ENCODE measurements around the gene TBC1D5. TPM values are rescaled to one million over a fixed set of nuclear protein-coding genes. Genes with fewer than 3 reads are reported as not detected.
A peak's percentile ranks its signal among the peaks of the same experiment; 100 is the strongest.

The TBC1D5 gene
- total RNA-seq, 2 experiments from 2014 or later = 53.9 to 56.9 TPM

DNA sequence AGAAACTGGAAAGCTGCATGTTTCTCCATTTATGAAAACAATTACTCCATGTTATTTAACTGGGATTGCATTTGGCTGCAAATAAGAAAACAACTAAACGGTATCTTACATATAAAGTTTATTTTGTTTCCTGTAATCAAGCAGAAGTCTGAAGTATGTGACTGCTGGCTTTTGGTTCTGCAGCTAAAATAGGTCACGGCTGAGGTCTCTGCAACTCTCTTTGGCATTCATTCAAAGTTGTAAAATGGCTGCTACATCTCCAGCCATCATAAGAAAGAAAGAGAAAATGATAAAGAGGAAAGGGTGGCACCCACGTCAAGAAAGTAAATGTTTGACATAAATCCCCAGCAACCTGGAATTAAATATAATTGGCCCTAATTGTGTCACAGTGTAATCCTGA lies 406.1 kb downstream of the TBC1D5 start:
- no peaks in the 10 kb centered on the region for H3K36me3 Mint-ChIP-seq (ENCODE audit: low read depth)
- no peaks in the 10 kb centered on the region for H3K9me3 Mint-ChIP-seq (ENCODE audit: low read depth)
- POLR2A ChIA-PET = no interaction called here
- no peak overlapping the region for H3K27ac Mint-ChIP-seq
- no peak overlapping the region for H3K4me3 Mint-ChIP-seq
- no peaks in the 10 kb centered on the region for H3K27me3 Mint-ChIP-seq
- CTCF ChIA-PET = interaction anchor here (1.5 kb wide), 1 partner anchor 24 kb away, joined by 4 read pairs; no protein-coding TSS in a partner anchor
- intact Hi-C loops (cut with DNase I, micrococcal nuclease) = no loop called here
- DNase-seq = no peak
- ATAC-seq = no peak
- H3K4me1 Mint-ChIP-seq = no peaks in the 10 kb centered on the region

DNA sequence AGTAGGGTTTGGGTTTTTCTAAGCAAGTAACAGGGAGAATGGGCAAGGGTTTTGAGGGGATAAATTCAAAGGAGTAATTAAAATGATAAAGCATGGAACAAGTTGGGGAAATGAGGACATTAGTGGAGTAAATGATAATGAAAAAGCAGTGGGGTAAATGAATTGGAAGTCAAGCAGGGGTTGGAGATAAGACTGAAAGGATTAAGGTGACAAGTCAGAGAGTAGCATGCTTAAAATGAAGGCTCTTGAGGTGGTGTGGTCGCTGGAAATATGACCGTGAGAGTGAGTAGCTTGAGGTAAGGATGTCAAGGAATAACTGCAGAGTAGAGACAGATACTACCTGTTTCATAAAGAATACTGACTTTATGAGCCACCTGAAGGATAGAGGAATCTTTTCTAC lies 408.5 kb downstream of the TBC1D5 start:
- Mint-ChIP-seq H3K27ac (no peak overlapping the region), H3K9me3 (ENCODE audit: low read depth) (no peaks in the 10 kb centered on the region), H3K36me3 (ENCODE audit: low read depth) (no peaks in the 10 kb centered on the region), H3K4me3 (no peak overlapping the region), H3K27me3 (no peaks in the 10 kb centered on the region), H3K4me1 (no peaks in the 10 kb centered on the region)
- ATAC-seq = no peak
- ChIA-PET CTCF (no interaction called here), POLR2A (no interaction called here)
- no peak for DNase-seq
- intact Hi-C loops (cut with DNase I, micrococcal nuclease) = no loop called here

DNA sequence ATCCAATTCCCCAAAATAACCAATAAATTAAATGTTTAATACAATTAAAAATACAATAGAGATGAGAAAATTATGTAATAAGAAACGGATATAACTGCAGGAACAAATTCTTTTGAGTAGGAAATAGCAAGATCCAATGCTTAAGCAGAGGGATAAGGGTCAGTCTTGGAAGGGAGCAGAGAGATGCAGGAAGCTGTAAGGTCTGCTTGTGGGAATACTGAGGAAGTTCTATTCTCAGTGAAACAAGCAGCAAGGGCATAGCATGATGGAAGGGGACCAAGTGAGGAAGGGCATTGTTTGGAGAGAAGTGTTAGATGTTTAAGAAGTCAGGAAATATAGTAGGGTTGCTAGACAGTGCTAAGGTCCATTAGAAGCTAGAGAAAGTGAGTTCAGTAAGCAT lies 409.0 kb downstream of the TBC1D5 start:
- H3K27ac Mint-ChIP-seq = no peak overlapping the region

DNA sequence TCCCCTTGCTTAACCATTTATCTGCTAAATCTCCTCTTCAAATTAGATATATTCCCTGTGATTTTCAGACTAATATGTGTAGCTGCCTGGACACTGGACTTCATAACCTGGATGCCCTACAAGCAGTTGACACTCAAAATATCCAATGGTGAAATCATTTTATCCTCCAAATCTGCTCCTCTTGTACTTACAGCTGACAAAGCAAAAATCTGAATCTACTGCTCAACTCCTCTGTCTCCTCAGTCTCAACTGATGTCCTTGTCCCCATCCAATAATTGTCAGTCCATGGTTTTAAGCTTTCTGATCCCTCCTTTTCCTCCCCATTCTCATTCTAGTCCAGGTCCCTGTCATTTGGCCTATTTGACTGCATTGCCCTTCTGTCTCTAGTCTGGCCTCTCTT lies 411.8 kb downstream of the TBC1D5 start:
- ChIA-PET POLR2A (no interaction called here), CTCF (no interaction called here)
- ATAC-seq = no peak
- no peak overlapping the region for H3K4me3 Mint-ChIP-seq
- DNase-seq = no peak
- H3K27ac Mint-ChIP-seq = no peak overlapping the region
- H3K9me3 Mint-ChIP-seq (ENCODE audit: low read depth) = no peaks in the 10 kb centered on the region
- H3K36me3 Mint-ChIP-seq (ENCODE audit: low read depth) = no peaks in the 10 kb centered on the region
- no peaks in the 10 kb centered on the region for H3K4me1 Mint-ChIP-seq
- intact Hi-C loops (cut with DNase I, micrococcal nuclease) = no loop called here
- no peaks in the 10 kb centered on the region for H3K27me3 Mint-ChIP-seq

More for the DNA sequence above, 409.0 kb downstream of the TBC1D5 start:
- Mint-ChIP-seq H3K4me3 (no peak overlapping the region), H3K4me1 (no peaks in the 10 kb centered on the region), H3K27me3 (no peaks in the 10 kb centered on the region), H3K9me3 (ENCODE audit: low read depth) (no peaks in the 10 kb centered on the region), H3K36me3 (ENCODE audit: low read depth) (no peaks in the 10 kb centered on the region)
- DNase-seq (no peak), ATAC-seq (no peak)
- POLR2A ChIA-PET = no interaction called here
- CTCF ChIA-PET = no interaction called here
- intact Hi-C loops (cut with DNase I, micrococcal nuclease) = no loop called here

DNA sequence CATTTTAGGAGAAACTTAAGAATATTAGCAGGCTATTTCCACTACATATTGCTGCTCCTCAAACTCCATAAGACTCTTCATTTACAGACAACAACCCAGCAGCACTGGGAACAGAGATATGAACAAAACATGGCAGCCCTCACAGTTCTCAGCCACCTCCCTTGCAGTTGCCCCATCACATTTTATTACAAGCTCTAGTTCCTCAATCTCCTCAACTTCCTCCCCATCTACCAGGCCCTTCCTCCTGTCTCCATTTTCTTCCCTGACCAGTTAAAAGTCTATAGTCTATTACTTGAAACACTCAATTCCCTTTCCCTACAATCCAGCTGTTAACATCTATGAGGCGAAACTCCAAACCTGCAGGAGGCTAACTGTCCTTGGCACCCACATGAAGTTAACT lies 412.5 kb downstream of the TBC1D5 start:
- no peaks in the 10 kb centered on the region for H3K9me3 Mint-ChIP-seq (ENCODE audit: low read depth)
- H3K4me1 Mint-ChIP-seq = no peaks in the 10 kb centered on the region
- no peak for ATAC-seq
- intact Hi-C loops (cut with DNase I, micrococcal nuclease) = no loop called here
- no peak overlapping the region for H3K4me3 Mint-ChIP-seq
- ChIA-PET POLR2A (no interaction called here), CTCF (no interaction called here)
- H3K36me3 Mint-ChIP-seq (ENCODE audit: low read depth) = peaks cover 4% of the 10 kb centered on the region
- no peak overlapping the region for H3K27ac Mint-ChIP-seq
- no peaks in the 10 kb centered on the region for H3K27me3 Mint-ChIP-seq
- DNase-seq = no peak

DNA sequence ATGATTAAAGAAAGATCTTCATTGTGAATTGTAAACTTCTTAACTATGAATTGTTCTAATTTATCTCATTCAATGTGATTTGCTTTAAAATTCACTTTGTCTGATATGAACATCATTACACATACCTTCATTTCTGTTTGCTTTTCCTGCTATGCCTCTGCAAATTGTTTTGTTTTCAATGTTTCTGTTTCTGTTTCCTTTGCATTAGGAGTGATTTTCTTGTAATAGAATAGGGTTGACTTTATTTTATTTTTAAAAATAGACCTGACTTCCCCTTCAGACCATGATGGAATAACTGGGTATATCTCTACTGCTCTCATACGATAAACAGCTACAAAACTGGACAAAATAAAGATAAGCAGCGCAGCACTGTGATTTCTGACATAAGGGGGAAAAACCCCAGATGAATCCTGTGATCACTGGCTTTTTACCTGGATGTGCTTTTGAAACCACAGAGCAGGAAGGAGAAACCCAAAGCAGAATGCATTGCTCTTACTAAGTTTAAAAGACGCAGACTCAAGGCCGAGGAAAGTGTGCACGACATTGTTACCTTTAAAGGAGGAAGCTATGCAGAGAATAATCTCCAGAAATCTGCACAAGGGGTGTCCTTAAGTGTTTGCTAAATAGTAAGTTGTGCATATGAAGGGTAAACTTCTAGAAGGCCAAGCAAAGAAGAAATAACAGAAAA lies 420.2 kb downstream of the TBC1D5 start:
- intact Hi-C loops (cut with DNase I, micrococcal nuclease) = no loop called here
- DNase-seq (no peak), ATAC-seq (peak; percentile 72)
- no peak overlapping the region for H3K4me3 Mint-ChIP-seq
- no peak overlapping the region for H3K27ac Mint-ChIP-seq
- POLR2A ChIA-PET = no interaction called here
- CTCF ChIA-PET = interaction anchor here (1.1 kb wide), 1 partner anchor 91 kb away, joined by 3 read pairs; no protein-coding TSS in a partner anchor
- H3K9me3 Mint-ChIP-seq (ENCODE audit: low read depth) = no peaks in the 10 kb centered on the region
- peaks cover 7% of the 10 kb centered on the region for H3K36me3 Mint-ChIP-seq (ENCODE audit: low read depth)
- H3K4me1 Mint-ChIP-seq = peaks cover 20% of the 10 kb centered on the region
- no peaks in the 10 kb centered on the region for H3K27me3 Mint-ChIP-seq

DNA sequence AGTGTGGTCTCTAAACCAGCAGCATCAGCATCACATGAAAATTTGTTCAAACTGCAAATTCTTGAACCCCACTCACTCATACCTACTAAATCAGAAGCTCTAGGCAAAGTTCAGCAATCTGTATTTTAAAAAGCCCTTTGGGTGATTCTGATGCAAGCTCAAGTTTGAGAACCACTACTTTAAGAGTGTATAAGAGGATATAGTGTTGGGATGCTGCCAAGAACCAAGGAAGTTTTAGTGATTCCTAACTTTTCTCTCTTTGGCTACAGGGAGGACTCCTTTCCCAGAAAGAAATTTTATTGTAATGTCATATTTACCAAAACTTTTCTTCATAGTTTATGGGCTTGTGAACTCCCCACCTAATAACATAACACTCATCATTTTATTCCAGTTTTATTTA lies 422.2 kb downstream of the TBC1D5 start:
- Mint-ChIP-seq H3K27me3 (no peaks in the 10 kb centered on the region), H3K9me3 (ENCODE audit: low read depth) (no peaks in the 10 kb centered on the region), H3K27ac (no peak overlapping the region), H3K4me1 (peaks cover 20% of the 10 kb centered on the region), H3K36me3 (ENCODE audit: low read depth) (peaks cover 5% of the 10 kb centered on the region), H3K4me3 (no peak overlapping the region)
- ATAC-seq (no peak), DNase-seq (no peak)
- CTCF ChIA-PET = no interaction called here
- intact Hi-C loops (cut with DNase I, micrococcal nuclease) = no loop called here
- POLR2A ChIA-PET = no interaction called here

DNA sequence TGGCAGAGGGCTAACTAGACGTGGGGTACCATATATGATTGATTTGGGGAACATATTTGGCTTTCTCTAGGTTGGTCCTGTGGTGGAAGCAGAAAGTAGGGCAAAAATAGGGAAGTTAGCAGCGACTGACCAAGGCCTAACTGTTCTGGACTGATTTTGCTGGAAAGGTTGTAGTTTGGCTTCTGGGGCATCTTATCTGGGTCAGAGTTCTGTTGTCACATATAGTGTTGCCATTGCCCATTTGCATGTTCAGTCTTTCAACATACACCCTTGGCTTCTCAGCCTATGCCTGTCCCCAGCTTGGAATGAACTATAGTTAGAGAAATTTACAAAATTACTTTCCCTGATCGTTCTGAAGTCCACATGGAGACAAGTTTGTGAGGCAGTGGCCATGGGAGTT lies 426.5 kb downstream of the TBC1D5 start:
- Mint-ChIP-seq H3K4me3 (no peak overlapping the region), H3K36me3 (ENCODE audit: low read depth) (peaks cover 4% of the 10 kb centered on the region), H3K4me1 (no peaks in the 10 kb centered on the region), H3K27ac (no peak overlapping the region), H3K27me3 (no peaks in the 10 kb centered on the region), H3K9me3 (ENCODE audit: low read depth) (no peaks in the 10 kb centered on the region)
- POLR2A ChIA-PET = no interaction called here
- no peak for DNase-seq
- CTCF ChIA-PET = no interaction called here
- no peak for ATAC-seq
- intact Hi-C loops (cut with DNase I, micrococcal nuclease) = no loop called here

DNA sequence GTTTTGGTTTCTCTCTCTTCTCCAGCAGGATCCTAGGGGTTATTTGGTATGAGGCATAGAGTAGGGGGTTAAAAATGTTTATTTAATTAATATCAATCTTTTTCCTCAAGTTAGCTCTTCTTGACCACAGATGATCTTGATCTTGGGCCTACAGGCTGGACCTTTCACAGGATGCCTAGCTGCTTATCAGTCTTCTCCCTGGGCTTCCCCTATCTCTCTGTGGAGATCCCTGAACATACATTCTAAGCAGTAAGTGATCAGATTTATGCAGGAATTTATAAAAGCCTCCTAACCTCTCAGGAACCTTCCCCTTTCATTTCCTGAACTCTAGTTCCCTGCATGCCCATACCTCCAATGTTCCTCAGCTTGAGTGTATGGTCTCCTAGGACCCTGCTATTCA lies 428.3 kb downstream of the TBC1D5 start:
- Mint-ChIP-seq H3K27ac (no peak overlapping the region), H3K9me3 (ENCODE audit: low read depth) (no peaks in the 10 kb centered on the region), H3K36me3 (ENCODE audit: low read depth) (peaks cover 4% of the 10 kb centered on the region), H3K4me1 (no peaks in the 10 kb centered on the region), H3K27me3 (no peaks in the 10 kb centered on the region), H3K4me3 (no peak overlapping the region)
- no peak for DNase-seq
- ChIA-PET POLR2A (no interaction called here), CTCF (no interaction called here)
- intact Hi-C loops (cut with DNase I, micrococcal nuclease) = no loop called here
- no peak for ATAC-seq

DNA sequence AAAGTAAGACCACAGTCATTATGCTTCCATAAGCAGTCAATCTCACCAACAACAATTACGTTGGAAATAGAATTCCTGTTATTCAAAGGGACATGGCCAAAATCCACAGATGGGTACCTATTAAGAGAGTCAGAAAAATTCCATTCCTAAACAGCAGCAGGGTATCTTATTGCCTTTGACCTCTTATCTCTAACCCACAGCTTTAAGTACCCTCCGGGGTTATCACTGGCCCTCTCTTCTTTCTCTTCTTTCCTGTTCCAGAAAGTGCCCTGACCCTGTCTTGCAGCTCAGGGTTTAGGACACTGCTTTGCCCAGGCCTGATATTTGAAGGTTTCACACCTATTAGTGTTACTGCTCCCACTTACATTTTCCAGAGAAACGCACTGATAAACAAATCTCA lies 428.7 kb downstream of the TBC1D5 start:
- ATAC-seq (no peak), DNase-seq (no peak)
- H3K36me3 Mint-ChIP-seq (ENCODE audit: low read depth) = peaks cover 3% of the 10 kb centered on the region
- no peak overlapping the region for H3K4me3 Mint-ChIP-seq
- ChIA-PET POLR2A (interaction anchor here (0.6 kb wide), 1 partner anchor 110 kb away, joined by 3 read pairs; no protein-coding TSS in a partner anchor), CTCF (no interaction called here)
- no peaks in the 10 kb centered on the region for H3K9me3 Mint-ChIP-seq (ENCODE audit: low read depth)
- no peaks in the 10 kb centered on the region for H3K4me1 Mint-ChIP-seq
- H3K27me3 Mint-ChIP-seq = no peaks in the 10 kb centered on the region
- no peak overlapping the region for H3K27ac Mint-ChIP-seq
- intact Hi-C loops (cut with DNase I, micrococcal nuclease) = no loop called here

DNA sequence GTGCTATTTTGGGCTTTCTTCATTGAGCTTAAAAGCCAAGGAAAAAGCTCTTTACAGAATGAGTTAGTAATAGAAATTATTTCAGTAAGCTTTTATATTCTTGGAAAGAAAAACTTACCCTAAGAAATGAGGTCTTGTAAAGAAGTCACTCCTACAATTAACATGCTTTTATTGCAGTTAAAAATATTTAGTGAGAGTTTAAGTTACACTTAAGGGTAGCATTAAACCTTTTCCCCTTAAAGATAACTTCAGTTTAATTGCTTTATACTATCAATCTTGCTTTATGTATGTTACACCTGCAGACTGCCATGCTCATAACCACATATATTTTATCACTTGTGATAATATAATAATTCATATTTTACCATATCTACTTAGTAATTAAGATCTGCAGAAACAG lies 431.4 kb downstream of the TBC1D5 start:
- H3K27me3 Mint-ChIP-seq = no peaks in the 10 kb centered on the region

DNA sequence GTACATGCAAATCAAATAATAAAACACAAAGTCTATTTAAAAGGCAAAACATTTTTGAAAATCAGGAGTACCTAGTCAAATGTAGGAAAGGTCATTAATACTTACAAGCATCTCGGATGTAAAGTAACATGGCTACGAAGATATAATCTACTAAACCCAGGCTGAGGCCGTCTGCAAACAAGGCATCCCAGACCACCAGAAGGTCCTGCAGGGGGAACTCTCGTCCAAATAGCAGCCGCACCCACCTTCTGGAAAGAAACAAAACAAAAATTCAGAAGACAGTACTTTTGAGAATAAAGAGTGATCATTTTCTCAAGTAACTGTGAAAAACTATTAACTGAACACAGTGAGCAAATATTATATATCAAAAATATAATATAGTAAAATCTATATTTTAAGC lies 434.5 kb downstream of the TBC1D5 start:
- POLR2A ChIA-PET = no interaction called here
- intact Hi-C loops (cut with DNase I, micrococcal nuclease) = no loop called here

More for the DNA sequence above, 431.4 kb downstream of the TBC1D5 start:
- ChIA-PET CTCF (no interaction called here), POLR2A (no interaction called here)
- Mint-ChIP-seq H3K27ac (no peak overlapping the region), H3K36me3 (ENCODE audit: low read depth) (no peaks in the 10 kb centered on the region), H3K4me3 (no peak overlapping the region), H3K9me3 (ENCODE audit: low read depth) (no peaks in the 10 kb centered on the region), H3K4me1 (no peaks in the 10 kb centered on the region)
- no peak for ATAC-seq
- intact Hi-C loops (cut with DNase I, micrococcal nuclease) = no loop called here
- DNase-seq = no peak

DNA sequence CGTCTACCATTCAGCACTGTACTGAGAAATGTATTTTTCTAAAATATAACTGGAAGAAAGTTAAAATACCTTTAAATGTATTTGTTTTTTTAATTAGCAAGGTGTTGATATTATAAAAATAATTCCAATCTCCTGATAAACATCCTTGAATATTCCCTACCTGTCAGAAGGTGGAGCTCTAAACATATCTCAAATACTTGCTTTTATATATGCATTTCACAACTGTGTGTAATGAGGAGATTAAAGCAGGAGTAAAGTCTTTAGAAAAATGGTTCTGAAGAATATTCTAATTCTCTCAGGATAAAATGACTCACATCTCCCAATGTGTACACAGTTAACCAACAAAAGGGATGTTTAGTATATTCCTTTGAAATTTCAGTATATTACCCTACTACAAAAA lies 434.9 kb downstream of the TBC1D5 start:
- H3K36me3 Mint-ChIP-seq (ENCODE audit: low read depth) = no peaks in the 10 kb centered on the region
- ATAC-seq (no peak), DNase-seq (no peak)
- no peak overlapping the region for H3K27ac Mint-ChIP-seq
- no peaks in the 10 kb centered on the region for H3K27me3 Mint-ChIP-seq
- H3K4me1 Mint-ChIP-seq = no peaks in the 10 kb centered on the region
- ChIA-PET POLR2A (no interaction called here), CTCF (no interaction called here)
- H3K4me3 Mint-ChIP-seq = no peak overlapping the region
- intact Hi-C loops (cut with DNase I, micrococcal nuclease) = no loop called here
- H3K9me3 Mint-ChIP-seq (ENCODE audit: low read depth) = no peaks in the 10 kb centered on the region

More for the DNA sequence above, 434.5 kb downstream of the TBC1D5 start:
- no peaks in the 10 kb centered on the region for H3K4me1 Mint-ChIP-seq
- no peak overlapping the region for H3K27ac Mint-ChIP-seq
- no peaks in the 10 kb centered on the region for H3K9me3 Mint-ChIP-seq (ENCODE audit: low read depth)
- H3K4me3 Mint-ChIP-seq = no peak overlapping the region
- no peaks in the 10 kb centered on the region for H3K36me3 Mint-ChIP-seq (ENCODE audit: low read depth)
- no peaks in the 10 kb centered on the region for H3K27me3 Mint-ChIP-seq
- ATAC-seq = no peak
- no peak for DNase-seq
- CTCF ChIA-PET = no interaction called here
